Vagina (tissue), 2 donors: ENCODE results near the gene DNAI1. TPM values are rescaled to one million over a fixed set of nuclear protein-coding genes. Genes with fewer than 3 reads are reported as not detected.
A peak's percentile ranks its signal among the peaks of the same experiment; 100 is the strongest.
"Not testable (repeated sequence)": the region's sequence is repeated elsewhere in the genome, so short reads cannot be mapped to it uniquely, and the experiment has no call there.

Experiments used
- DNase-seq, 2 donors: peaks; one replicate each; pipeline ENCODE4 v3.0.0-alpha.2; 2017; ENCODE audit errors: extremely low spot score in 2 of 2
- H3K27ac ChIP-seq: fragments of 200-600 bp; sonication (generic); one replicate; pipeline ENCODE4 v1.5.1; 2019
- H3K27me3 ChIP-seq: fragments of 200-600 bp; sonication (generic); one replicate; pipeline ENCODE4 v1.5.1; 2019
- H3K36me3 ChIP-seq, 2 donors: fragments of 200-600 bp; sonication (generic); one replicate each; pipeline ENCODE4 v1.5.1; 2017 to 2019
- H3K4me1 ChIP-seq: fragments of 200-600 bp; sonication (generic); one replicate; pipeline ENCODE4 v1.5.1; 2019
- H3K4me3 ChIP-seq, 2 donors: fragments of 200-600 bp; sonication (generic); 1 replicate in 1 of 2; 2 replicates in 1 of 2; pipeline ENCODE4 v1.5.1; 2016 to 2019
- H3K9me3 ChIP-seq: fragments of 200-600 bp; sonication (generic); one replicate; pipeline ENCODE4 v1.5.1; 2019
- CTCF ChIP-seq, 3 experiments: fragments of 450-650 bp in 2 of 3; fragments of 200-600 bp in 1 of 3; sonication (generic) in 1 of 3; IDR thresholded peaks; one replicate each; pipeline ENCODE4 v1.5.1; 2017 to 2019; ENCODE audit warnings: antibody characterized with exemption in 3 of 3, mild to moderate bottlenecking in 2 of 3, moderate library complexity in 2 of 3
- POLR2A ChIP-seq, 2 donors: fragments of 450-650 bp; IDR thresholded peaks; one replicate each; pipeline ENCODE4 v1.6.1; 2017; ENCODE audit warnings: antibody characterized with exemption in 2 of 2, mild to moderate bottlenecking in 2 of 2, moderate library complexity in 2 of 2
- POLR2AphosphoS5 ChIP-seq, 2 donors: sonication (generic); formaldehyde crosslinking; IDR thresholded peaks; one replicate each; pipeline ENCODE4 v1.9.0; 2017; ENCODE audit warnings: antibody characterized with exemption in 2 of 2, mild to moderate bottlenecking in 2 of 2, low read depth in 1 of 2; ENCODE audit not compliant: insufficient read depth in 1 of 2
- intact Hi-C: fragments of 100-400 bp; cut with DNase I; formaldehyde crosslinking; loops from one replicate; pipeline ENCODE4 v1.15.1; 2023
- total RNA-seq: library from RNA; depleted of rRNA; stranded (reverse); fragments of >200 nt; gene quantifications from one replicate; pipeline ENCODE4 v1.2.3, GENCODE V29; 2016

Gene DNAI1
- total RNA-seq, 1 donor from 2014 or later, result not detected

- H3K4me3 ChIP-seq, result no peak overlapping the region
- TF ChIP-seq CTCF (IDR thresholded peaks at IDR 0.05) (no peak), POLR2A (IDR thresholded peaks at IDR 0.05) (no peak), POLR2AphosphoS5 (IDR thresholded peaks at IDR 0.05; ENCODE audit: insufficient read depth in 1 of 2, low read depth in 1 of 2) (no peak)
- peaks cover 13% of the 10 kb centered on the region for H3K4me1 ChIP-seq
- no peak for DNase-seq
- H3K27ac ChIP-seq, result no peak overlapping the region
- H3K36me3 ChIP-seq, result no peaks in the 10 kb centered on the region
- no peaks in the 10 kb centered on the region for H3K27me3 ChIP-seq
- no peaks in the 10 kb centered on the region for H3K9me3 ChIP-seq
- intact Hi-C loops, result no loop called here
Measured at GRCh38 chr9:34430843-34431437, 27.7 kb upstream of the DNAI1 start.

GRCh38 chr9:34431667-34432066, 26.9 kb upstream of the DNAI1 start:
- no peaks in the 10 kb centered on the region for H3K36me3 ChIP-seq
- no peak for DNase-seq
- no peaks in the 10 kb centered on the region for H3K9me3 ChIP-seq
- peaks cover 13% of the 10 kb centered on the region for H3K4me1 ChIP-seq
- no peaks in the 10 kb centered on the region for H3K27me3 ChIP-seq
- H3K4me3 ChIP-seq, result no peak overlapping the region
- H3K27ac ChIP-seq, result no peak overlapping the region
- intact Hi-C loops, result no loop called here
- no peak for TF ChIP-seq CTCF (IDR thresholded peaks at IDR 0.05)
- TF ChIP-seq POLR2A (IDR thresholded peaks at IDR 0.05), result no peak
- no peak for TF ChIP-seq POLR2AphosphoS5 (IDR thresholded peaks at IDR 0.05; ENCODE audit: insufficient read depth in 1 of 2, low read depth in 1 of 2)

GRCh38 chr9:34437006-34437925, 21.3 kb upstream of the DNAI1 start:
- intact Hi-C loops, result no loop called here
- H3K4me3 ChIP-seq, result no peak overlapping the region
- no peak for TF ChIP-seq POLR2AphosphoS5 (IDR thresholded peaks at IDR 0.05; ENCODE audit: insufficient read depth in 1 of 2, low read depth in 1 of 2)
- TF ChIP-seq POLR2A (IDR thresholded peaks at IDR 0.05), result no peak
- TF ChIP-seq CTCF (IDR thresholded peaks at IDR 0.05), result peak; percentile 40 to 61 (median 60)
- no peak overlapping the region for H3K27ac ChIP-seq
- peaks cover 0 to 4% of the 10 kb centered on the region in 2 donors for H3K36me3 ChIP-seq
- DNase-seq, result no peak
- H3K4me1 ChIP-seq, result peaks cover 11% of the 10 kb centered on the region
- H3K9me3 ChIP-seq, result no peaks in the 10 kb centered on the region
- H3K27me3 ChIP-seq, result no peaks in the 10 kb centered on the region

- intact Hi-C loops, H3K4me3 ChIP-seq, H3K36me3 ChIP-seq, H3K9me3 ChIP-seq, H3K27me3 ChIP-seq, DNase-seq, H3K27ac ChIP-seq: not testable (repeated sequence)
- H3K4me1 ChIP-seq, result peaks cover 11% of the 10 kb centered on the region
Measured at GRCh38 chr9:34437926-34438307, 20.7 kb upstream of the DNAI1 start.

- intact Hi-C loops, H3K27me3 ChIP-seq, H3K36me3 ChIP-seq, H3K9me3 ChIP-seq, H3K4me3 ChIP-seq, DNase-seq, H3K27ac ChIP-seq: not testable (repeated sequence)
- H3K4me1 ChIP-seq, result peaks cover 11% of the 10 kb centered on the region
Measured at GRCh38 chr9:34438465-34438864, 20.1 kb upstream of the DNAI1 start.

- H3K4me1 ChIP-seq, result peaks cover 11% of the 10 kb centered on the region
- no peak overlapping the region for H3K4me3 ChIP-seq
- TF ChIP-seq POLR2AphosphoS5 (IDR thresholded peaks at IDR 0.05; ENCODE audit: insufficient read depth in 1 of 2, low read depth in 1 of 2) (no peak), POLR2A (IDR thresholded peaks at IDR 0.05) (no peak), CTCF (IDR thresholded peaks at IDR 0.05) (no peak)
- intact Hi-C loops, result no loop called here
- no peaks in the 10 kb centered on the region for H3K27me3 ChIP-seq
- DNase-seq, result no peak
- no peak overlapping the region for H3K27ac ChIP-seq
- H3K36me3 ChIP-seq, result peaks cover 0 to 4% of the 10 kb centered on the region in 2 donors
- H3K9me3 ChIP-seq, result no peaks in the 10 kb centered on the region
Measured at GRCh38 chr9:34440017-34440416, 18.6 kb upstream of the DNAI1 start.
